NCI-H1694 (cell line): ENCODE measurements around the gene SLC24A4.

Source experiments
- DNase-seq: peaks from one replicate; lab custom pipeline; 2025; lab: John Stamatoyannopoulos, UW

SLC24A4 gene

GRCh38 chr14:92368001-92368400 is 45.0 kb downstream of the SLC24A4 start:
- DNase-seq, result no peak

DNA sequence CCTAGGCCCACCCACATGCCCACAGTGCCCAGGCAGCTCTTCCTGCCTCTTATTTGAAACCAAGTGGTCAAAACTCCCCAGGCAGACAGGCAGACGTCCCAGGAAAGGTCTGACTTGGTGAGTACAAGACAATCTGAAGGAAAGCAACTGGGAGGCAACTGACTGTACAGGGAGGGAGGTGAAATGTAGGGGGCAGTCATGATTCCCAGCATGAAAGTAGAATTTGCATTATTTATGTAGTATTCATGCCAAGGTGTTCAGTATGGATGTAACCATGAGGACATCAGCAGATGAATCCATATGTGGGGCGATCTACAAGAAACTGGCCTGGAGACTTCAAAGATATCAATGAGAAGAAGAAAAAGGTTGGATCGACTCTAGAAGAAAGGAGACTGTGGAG is 46.1 kb downstream of the SLC24A4 start:
- no peak for DNase-seq

DNA sequence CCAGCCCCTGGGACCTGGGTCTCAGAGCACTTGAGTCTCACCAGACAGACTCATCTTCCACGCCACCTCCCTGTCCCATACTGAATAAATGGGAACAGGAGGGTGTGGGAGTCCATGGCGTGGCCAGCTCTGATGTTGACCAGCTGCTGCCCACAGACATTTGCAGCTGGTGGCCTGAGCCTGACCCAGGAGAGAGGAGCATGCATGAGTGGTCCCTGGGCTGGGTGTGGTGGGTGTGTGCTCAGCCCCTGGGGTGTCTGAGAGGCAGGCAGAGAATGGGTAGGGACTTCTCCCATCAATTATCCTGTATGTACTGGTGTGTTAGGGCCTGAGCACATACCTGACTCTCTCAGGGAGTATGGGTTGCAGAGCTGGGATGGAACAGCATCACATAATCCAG is 49.3 kb downstream of the SLC24A4 start:
- DNase-seq, result no peak

DNA sequence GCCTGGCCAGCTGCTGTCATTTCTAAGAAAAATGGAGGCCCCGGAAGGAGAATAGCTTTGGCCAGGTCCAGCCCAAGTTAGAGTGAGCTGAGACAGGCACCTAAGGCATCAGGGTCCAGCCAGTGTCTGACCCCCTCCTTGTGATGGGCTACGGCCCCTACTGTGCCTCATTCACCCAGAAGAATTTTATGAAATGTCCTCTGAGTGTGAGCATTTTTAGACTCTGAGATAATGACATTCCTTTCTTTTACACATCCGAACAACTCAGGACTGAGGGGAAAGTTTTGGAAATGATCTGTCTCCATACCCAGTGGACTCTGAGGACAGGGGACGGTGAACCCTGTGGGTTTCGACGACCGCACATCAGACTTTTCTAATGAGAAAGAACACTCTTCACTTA is 50.4 kb downstream of the SLC24A4 start:
- no peak for DNase-seq

DNA sequence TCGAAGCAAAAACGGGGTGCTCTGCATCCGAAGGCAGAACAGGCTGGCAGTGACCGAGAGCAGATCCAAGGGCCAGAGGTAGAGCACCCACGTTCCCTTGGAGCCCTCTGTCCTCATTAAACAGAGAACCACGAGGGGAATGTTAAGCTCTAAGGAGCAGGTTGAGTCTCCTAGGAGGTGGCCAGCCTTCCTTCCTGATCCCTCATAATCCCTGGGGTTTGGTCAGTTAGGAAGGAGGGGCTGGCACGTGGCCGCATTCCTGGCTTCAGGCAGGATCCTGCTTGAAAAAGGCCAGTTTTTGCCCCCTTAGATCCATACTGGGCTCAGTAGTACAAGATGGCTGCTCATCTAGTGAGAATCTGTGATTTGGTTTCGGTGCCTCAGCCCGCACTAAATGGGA is 57.2 kb downstream of the SLC24A4 start:
- DNase-seq, result no peak

- no peak for DNase-seq
Observed at GRCh38 chr14:92380582-92380981, 57.6 kb downstream of the SLC24A4 start.

DNA sequence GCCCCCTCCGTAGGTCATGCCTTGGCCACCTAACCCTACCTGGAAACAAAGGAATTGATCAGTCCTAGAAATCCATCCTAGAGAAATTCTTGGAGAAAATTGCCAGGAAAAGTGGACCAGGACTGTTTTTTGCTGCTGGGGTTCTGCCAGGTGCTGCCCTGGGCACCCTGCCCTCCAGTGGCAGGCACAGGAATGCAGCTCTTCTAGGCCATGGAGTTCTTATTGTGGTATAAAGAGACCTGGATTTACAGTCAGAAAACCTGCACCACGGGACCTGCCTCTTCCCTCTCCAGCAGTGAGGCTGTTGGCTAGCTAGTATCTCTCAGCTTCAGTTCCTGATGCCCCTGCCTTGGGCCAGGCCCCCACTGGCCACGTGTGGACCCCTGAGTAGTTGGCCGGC is 59.7 kb downstream of the SLC24A4 start:
- peak; percentile 39 for DNase-seq

DNA sequence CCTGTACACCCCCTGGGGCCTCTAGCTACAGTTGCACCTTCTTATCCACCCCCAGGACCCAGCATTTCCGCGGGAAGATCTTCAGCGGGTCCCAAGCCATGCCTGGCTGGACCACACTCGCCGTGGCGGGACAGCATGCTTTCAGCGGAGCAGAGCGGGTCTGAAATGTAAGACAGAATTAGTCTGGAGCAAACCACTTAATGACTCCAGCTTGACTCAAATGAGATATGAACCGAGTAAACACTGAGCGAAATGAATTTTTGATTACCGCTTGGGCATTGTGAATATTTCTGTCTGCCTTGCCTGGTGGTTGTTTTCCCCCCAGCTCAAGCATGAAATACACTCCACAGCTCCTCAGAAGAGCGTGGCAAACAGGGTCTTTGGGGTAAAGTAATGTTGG is 60.8 kb downstream of the SLC24A4 start:
- no peak for DNase-seq

DNA sequence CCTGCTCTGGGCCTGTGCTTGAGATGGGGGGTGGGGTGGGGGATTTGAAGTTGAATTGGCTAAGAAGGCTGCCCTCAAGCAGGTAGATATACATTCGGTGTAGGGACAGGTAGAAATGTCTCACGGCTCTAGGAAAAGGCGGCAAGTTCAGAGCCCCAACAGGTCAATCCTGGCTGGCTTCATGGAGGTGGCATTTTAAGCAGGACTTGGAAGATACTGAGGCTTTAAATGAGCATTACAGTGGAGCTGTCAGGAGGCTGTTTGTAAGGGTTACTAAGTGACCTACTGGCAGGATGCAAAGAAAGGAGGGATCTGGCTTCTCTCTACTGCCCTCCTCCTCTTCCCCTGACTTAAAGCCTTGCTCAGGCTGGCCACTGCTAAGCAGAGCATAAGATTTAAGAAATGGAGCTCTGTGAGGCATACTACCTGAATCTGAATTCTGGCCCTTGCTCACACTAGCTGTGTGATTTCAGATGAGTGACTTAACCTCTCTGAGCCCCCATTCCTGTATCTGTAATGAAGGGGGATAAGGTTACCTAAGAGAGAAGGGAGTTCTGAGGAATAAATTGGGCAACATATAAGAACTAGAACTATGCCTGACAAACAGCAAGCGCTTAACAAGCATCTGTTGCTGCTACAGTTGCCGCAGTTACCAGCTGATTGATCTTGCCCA is 61.6 kb downstream of the SLC24A4 start:
- DNase-seq, result no peak

- DNase-seq, result no peak
Observed at GRCh38 chr14:92385561-92385960, 62.6 kb downstream of the SLC24A4 start.

DNA sequence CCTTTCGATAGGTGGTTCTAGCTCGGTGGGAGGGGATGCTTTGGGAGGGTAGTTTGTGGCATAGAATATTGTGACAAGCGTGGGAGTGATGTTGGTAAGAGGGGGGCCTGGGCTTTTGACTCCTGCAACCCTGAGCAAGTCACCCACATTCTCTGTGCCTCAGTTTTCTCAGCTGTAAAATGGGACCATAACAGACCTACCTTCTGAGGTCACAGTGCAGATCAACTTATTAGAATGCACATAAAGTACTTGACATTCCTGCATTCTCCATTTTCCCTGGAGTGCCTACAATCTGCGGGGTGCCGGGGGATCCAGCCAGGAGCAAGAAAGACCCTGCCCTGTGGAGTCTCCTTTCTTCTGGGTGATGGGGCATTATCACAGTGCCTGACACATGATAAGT is 63.2 kb downstream of the SLC24A4 start:
- no peak for DNase-seq

- DNase-seq, result no peak
Observed at GRCh38 chr14:92386637-92387036, 63.7 kb downstream of the SLC24A4 start.

DNA sequence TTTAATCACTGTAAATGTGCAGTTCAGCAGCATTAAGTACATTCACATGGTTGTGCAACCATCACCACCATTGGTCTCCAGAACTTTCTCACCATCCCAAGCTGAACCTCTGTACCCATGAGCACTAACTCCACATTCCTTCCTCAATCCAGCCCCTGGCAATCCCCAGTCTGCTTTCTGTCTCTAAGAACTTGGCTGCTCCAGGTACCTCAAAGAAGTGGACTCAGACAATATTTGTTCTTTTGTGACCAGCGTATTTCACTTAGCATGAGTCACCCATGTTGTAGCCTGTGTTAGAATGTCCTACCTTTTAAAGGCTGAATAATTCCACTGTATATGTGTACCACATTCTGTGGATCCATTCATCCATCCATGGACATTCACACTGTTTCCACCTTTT is 64.6 kb downstream of the SLC24A4 start:
- DNase-seq, result no peak

- DNase-seq, result no peak
Observed at GRCh38 chr14:92389598-92390158, 66.7 kb downstream of the SLC24A4 start.

GRCh38 chr14:92391726-92392125 is 68.8 kb downstream of the SLC24A4 start:
- no peak for DNase-seq

DNA sequence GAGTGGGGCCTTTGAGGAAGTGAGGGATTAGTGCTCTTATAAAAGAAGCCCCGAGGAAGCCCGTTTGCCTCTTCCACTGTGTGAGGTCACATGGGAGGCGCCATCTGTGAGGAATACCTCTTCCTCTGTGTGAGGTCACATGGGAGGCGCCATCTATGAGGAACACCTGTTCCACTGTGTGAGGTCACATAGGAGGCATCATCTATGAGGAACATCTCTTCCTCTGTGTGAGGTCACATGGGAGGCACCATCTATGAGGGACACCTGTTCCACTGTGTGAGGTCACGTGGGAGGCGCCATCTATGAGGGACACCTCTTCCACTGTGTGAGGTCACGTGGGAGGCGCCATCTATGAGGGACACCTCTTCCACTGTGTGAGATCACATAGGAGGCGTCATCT is 69.7 kb downstream of the SLC24A4 start:
- DNase-seq, result no peak

GRCh38 chr14:92397150-92397952 is 74.4 kb downstream of the SLC24A4 start:
- DNase-seq, result peak; percentile 40

DNA sequence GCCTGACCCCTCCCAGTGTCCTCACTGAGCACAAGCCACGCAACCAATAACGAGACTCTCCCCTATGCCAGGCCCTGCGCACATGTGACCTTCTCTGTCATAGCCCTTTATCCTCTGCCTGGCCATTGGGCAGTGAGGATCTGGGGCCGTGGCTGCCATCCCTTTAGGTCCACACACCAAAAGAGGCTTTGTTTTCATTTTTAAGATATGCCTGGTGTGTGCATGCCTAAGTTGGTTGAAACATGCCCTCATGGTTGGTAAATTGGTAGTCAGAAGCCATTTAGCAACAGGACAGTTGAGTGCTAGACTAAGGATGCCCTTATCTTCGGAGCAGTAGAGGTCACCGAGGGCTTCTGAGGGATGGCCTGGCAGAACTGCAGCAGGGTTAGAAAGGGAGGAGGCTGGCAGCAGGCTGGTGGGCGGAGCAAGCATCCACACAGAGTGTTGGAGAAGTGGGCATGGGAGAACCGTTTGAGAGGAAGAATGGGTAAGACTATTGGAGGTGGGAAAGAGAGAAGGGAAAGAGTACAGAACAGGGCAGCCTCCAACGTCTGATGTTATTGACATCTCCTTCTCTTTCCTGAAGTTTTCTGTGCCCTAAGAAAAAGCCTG is 75.1 kb downstream of the SLC24A4 start:
- DNase-seq, result no peak

GRCh38 chr14:92398888-92399636 is 76.1 kb downstream of the SLC24A4 start:
- no peak for DNase-seq

- DNase-seq, result no peak
Observed at GRCh38 chr14:92400579-92401444, 77.8 kb downstream of the SLC24A4 start.

DNA sequence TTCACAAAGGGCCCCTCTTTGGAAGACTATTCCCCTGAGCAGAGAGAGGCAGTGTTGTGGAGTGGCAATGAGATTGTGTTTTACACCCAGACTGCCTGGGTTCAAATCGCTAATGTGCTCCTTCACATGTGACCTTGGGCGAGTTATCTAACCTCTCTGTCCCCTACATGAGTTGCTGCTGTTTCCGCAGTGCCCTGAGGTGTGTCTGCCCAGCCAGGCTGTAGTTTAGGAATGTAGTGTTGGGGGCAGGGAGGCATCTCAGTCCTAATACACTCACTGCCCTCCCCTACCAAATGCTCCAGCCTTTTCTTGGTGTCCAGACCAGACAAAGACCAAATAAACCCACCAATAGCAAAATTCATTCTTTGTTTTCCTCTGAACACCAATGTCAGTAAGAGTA is 78.6 kb downstream of the SLC24A4 start:
- DNase-seq, result no peak
